Endothelial cell of umbilical vein (primary cell): ENCODE data around the gene S100A4. TPM values are rescaled to one million over a fixed set of nuclear protein-coding genes. Genes with fewer than 3 reads are reported as not detected.

Experiments
- BruUV-seq: library from RNA; stranded (reverse); fragments of 400-500 nt; replicated peaks from 2 replicates; lab custom pipeline; 2021; lab: Mats Ljungman, UMichigan
- CTCF ChIA-PET: fragments of 300-600, 350-600 bp; sonication (Branson Sonifier 250); formaldehyde crosslinking; loops from one replicate; lab custom pipeline; 2021; ENCODE audit warnings: antibody characterized with exemption, inconsistent platforms; lab: Charles Lee
- POLR2A ChIA-PET: fragments of 300-600, 350-600 bp; sonication (Branson Sonifier 250); formaldehyde crosslinking; loops from one replicate; lab custom pipeline; 2021; ENCODE audit warnings: antibody characterized with exemption, inconsistent platforms; lab: Charles Lee
- DNase-seq: peaks from one replicate; pipeline ENCODE4 v3.0.0-alpha.2; 2011; ENCODE audit warnings: low read depth, low spot score
- FAIRE-seq: peaks from 2 replicates; lab custom pipeline; 2011; peaks lifted over from hg19 to GRCh38; lab: Jason Lieb, UNC
- H2AFZ ChIP-seq: 2 replicates; pipeline ENCODE4 v1.6.0; 2012; ENCODE audit warnings: low read depth, low read length, control low read depth, inconsistent platforms
- H3K27ac ChIP-seq: 2 replicates; pipeline ENCODE4 v1.5.1; 2011; ENCODE audit warnings: low read depth, mild to moderate bottlenecking, control low read depth, low read length, moderate library complexity; ENCODE audit not compliant: insufficient read depth
- H3K27me3 ChIP-seq, 2 experiments: 2 replicates each; pipeline versions ENCODE4 v1.6.0 to v1.6.1; 2011; ENCODE audit warnings: low read length in 2 of 2, mixed read lengths in 1 of 2; ENCODE audit not compliant: control insufficient read depth in 2 of 2, insufficient read depth in 2 of 2
- H3K36me3 ChIP-seq, 2 experiments: 2 replicates in 1 of 2; 3 replicates in 1 of 2; pipeline ENCODE4 v1.5.1; 2011; ENCODE audit warnings: low read length in 2 of 2, mild to moderate bottlenecking in 1 of 2, moderate library complexity in 1 of 2; ENCODE audit not compliant: control insufficient read depth in 2 of 2, insufficient read depth in 2 of 2; ENCODE audit errors: extremely low read depth in 1 of 2
- H3K4me1 ChIP-seq: 3 replicates; pipeline ENCODE4 v1.5.1; 2011; ENCODE audit warnings: mild to moderate bottlenecking, low read length; ENCODE audit not compliant: control insufficient read depth, insufficient read depth; ENCODE audit errors: extremely low read depth
- H3K4me2 ChIP-seq: 2 replicates; pipeline ENCODE4 v1.6.1; 2011; ENCODE audit warnings: low read length, control low read depth, mixed read lengths; ENCODE audit not compliant: insufficient read depth
- H3K4me3 ChIP-seq, 3 experiments: fragments of 200-600 bp in 1 of 3; sonication (generic), shearing (Covaris generic) in 1 of 3; replicated peaks in 1 of 3; 2 replicates each; pipeline ENCODE4 v1.5.1; 2011 to 2016; ENCODE audit warnings: control low read depth in 3 of 3, low read length in 3 of 3, mild to moderate bottlenecking in 2 of 3, inconsistent platforms in 1 of 3, low read depth in 1 of 3, moderate library complexity in 1 of 3; ENCODE audit not compliant: insufficient read depth in 1 of 3
- H3K79me2 ChIP-seq: 2 replicates; pipeline ENCODE4 v1.6.0; 2012; ENCODE audit warnings: low read length, inconsistent platforms; ENCODE audit not compliant: control insufficient read depth, insufficient read depth
- H3K9ac ChIP-seq: replicated peaks from 2 replicates; pipeline ENCODE3; 2011; ENCODE audit warnings: low read length, control low read depth; ENCODE audit not compliant: insufficient read depth; ENCODE audit errors: extremely low read depth
- H3K9me1 ChIP-seq: replicated peaks from 3 replicates; pipeline ENCODE4 v1.6.0; 2011; ENCODE audit warnings: mild to moderate bottlenecking, low read length; ENCODE audit not compliant: control insufficient read depth, insufficient read depth; ENCODE audit errors: extremely low read depth
- H3K9me3 ChIP-seq: replicated peaks from 2 replicates; pipeline ENCODE4 v1.5.1; 2012; ENCODE audit warnings: low read length, inconsistent platforms; ENCODE audit not compliant: control insufficient read depth, insufficient read depth
- H4K20me1 ChIP-seq: replicated peaks from 2 replicates; pipeline ENCODE3; 2011; ENCODE audit warnings: mild to moderate bottlenecking, low read length; ENCODE audit not compliant: control insufficient read depth, insufficient read depth; ENCODE audit errors: extremely low read depth
- CTCF ChIP-seq, 2 donors: IDR thresholded peaks; 1 replicate in 1 of 2; 2 replicates in 1 of 2; pipeline ENCODE4 v1.5.1; 2011; ENCODE audit warnings: low read length in 2 of 2, mild to moderate bottlenecking in 2 of 2, moderate library complexity in 2 of 2, control low read depth in 1 of 2, inconsistent platforms in 1 of 2, low read depth in 1 of 2; ENCODE audit not compliant: insufficient read depth in 1 of 2; ENCODE audit errors: extremely low read depth in 1 of 2
- EZH2 ChIP-seq: IDR thresholded peaks from 2 replicates; pipeline ENCODE4 v1.6.1; 2012; ENCODE audit warnings: borderline replicate concordance, low read depth, mild to moderate bottlenecking, moderate library complexity, low read length, inconsistent platforms; ENCODE audit not compliant: severe bottlenecking
- JUN ChIP-seq: IDR thresholded peaks from 2 replicates; pipeline ENCODE4 v1.6.1; 2011; ENCODE audit warnings: borderline replicate concordance, low read depth; ENCODE audit not compliant: insufficient read length, insufficient read depth
- POLR2A ChIP-seq: IDR thresholded peaks from 2 replicates; pipeline ENCODE4 v1.6.1; 2012; ENCODE audit warnings: low read depth, mild to moderate bottlenecking, control low read depth, low read length
- POLR2AphosphoS5 ChIP-seq: IDR thresholded peaks from 2 replicates; pipeline ENCODE4 v1.6.1; 2012; ENCODE audit warnings: low read depth, mild to moderate bottlenecking, control low read depth, low read length, moderate library complexity; ENCODE audit not compliant: insufficient read depth
- dilution Hi-C: fragments of 300-500 bp; cut with MboI; formaldehyde crosslinking; loops from one replicate; pipeline ENCODE4 v1.15.0; 2019; ENCODE audit warnings: low sequenced_read_pairs; ENCODE audit not compliant: extremely low pct_ligation_motif_present
- intact Hi-C: fragments of 100-400 bp; cut with micrococcal nuclease; formaldehyde crosslinking; loops from one replicate; pipeline ENCODE4 v1.10.0; 2022
- polyA plus RNA-seq, 4 experiments: library from polyadenylated mRNA; depleted of rRNA in 3 of 4; stranded (reverse) in 3 of 4; unstranded in 1 of 4; fragments of >200 nt; gene quantifications; 2 replicates each; pipeline versions ENCODE4 v1.2.1 to v1.2.3, GENCODE V29; 2011 to 2012; ENCODE audit warnings: missing spikeins in 1 of 4
- total RNA-seq: library from RNA; stranded (reverse); gene quantifications from 2 replicates; pipeline ENCODE4 v1.2.3, GENCODE V29; 2021

Gene S100A4
- total and polyA plus RNA-seq, 2 donors (not counting 3 experiments of a cell fraction or from before 2014, with no cell fraction given) = 1.1 TPM; not detected in 1

DNA sequence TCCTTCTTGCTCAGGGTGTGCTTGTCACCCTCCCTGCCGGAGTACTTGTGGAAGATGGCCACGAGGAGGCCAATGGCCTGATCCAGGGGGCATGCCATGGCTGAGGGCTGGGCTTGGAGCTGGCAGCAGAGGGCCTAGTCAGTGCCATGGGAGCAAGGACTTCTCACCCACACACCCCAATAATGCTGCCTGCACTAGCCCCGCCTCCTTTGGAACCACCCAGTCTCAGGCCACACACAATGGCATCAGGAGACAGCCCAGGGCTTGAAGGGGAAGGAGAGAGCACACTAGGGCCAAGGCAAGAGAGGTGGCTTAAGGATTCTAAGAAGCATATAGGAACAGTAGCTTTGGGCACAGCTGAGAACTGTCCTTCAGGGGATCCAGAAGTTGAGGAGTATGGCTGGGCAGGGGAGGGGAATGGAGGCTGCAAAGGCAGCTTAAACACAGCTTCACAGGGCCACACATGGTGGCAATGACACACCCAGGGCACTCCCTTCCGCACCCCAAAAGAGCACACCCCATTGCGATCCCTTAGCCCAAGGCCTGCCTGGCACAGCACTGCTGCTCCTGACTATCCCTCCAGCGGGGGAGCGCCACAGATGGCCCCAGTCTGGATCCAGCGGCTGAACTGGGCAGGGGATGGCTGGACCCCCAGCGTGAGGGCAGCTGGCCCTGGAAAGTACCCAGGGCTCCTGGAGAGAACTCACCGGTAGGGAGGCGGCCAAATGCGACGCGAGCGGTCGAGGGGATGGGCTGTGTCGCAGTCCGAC, 10.2 kb downstream of the S100A4 start, which contains the start of gene S100A6:
S100A6 (minus strand) TSS at position 750 of the 770 bp plus-strand sequence; CDS start at position 98, 652 bp downstream.
- DNase-seq (peak; percentile 42), FAIRE-seq (peak; percentile 78)
- Histone ChIP-seq H3K27me3 (no peaks in the 10 kb centered on the region), H3K4me2 (peak within 1 kb of the TSS; percentile 91), H3K27ac (peak within 1 kb of the TSS; percentile 96), H3K9ac (peak within 1 kb of the TSS; percentile 86), H3K79me2 (peaks cover 15% of the 10 kb centered on the region), H2AFZ (peak within 1 kb of the TSS; percentile 14), H3K4me3 (peak within 1 kb of the TSS; percentile 34 to 84 (median 81)), H3K36me3 (no peaks in the 10 kb centered on the region), H3K4me1 (peaks cover 43% of the 10 kb centered on the region), H3K9me1 (no peaks in the 10 kb centered on the region), H4K20me1 (no peaks in the 10 kb centered on the region), H3K9me3 (no peaks in the 10 kb centered on the region)
- ChIA-PET POLR2A (interaction anchor here (0.6 to 3.9 kb wide), 6 partner anchors 10 to 192 kb away, joined by 3 to 32 read pairs (median 6); partner anchors contain the start of genes CHTOP, INTS3, S100A2 and S100A4), CTCF (interaction anchor here (0.7 to 5.8 kb wide), 13 partner anchors 9 to 92 kb away, joined by 3 to 216 read pairs (median 5); partner anchors contain the start of genes S100A1, S100A13, S100A2 and S100A3)
- intact Hi-C loops = loop anchor here (1.0 kb wide), 1 partner anchor 14 kb away; the partner anchor contains the start of gene S100A3
- BruUV-seq = TSS peak; percentile 82
- dilution Hi-C loops = no loop called here
- TF ChIP-seq CTCF (IDR thresholded peaks at IDR 0.05; ENCODE audit: extremely low read depth in 1 of 2, insufficient read depth in 1 of 2, low read depth in 1 of 2, low read length in 2 of 2) = peak; percentile 5 to 15
- TF ChIP-seq POLR2A = peak; percentile 98
- no peak for TF ChIP-seq EZH2
- TF ChIP-seq POLR2AphosphoS5 = peak; percentile 97
- TF ChIP-seq JUN = no peak
